Activated naive CD4-positive, alpha-beta T cell treated with anti-CD3 and anti-CD28 coated beads for 36 hours (primary cell): Measurements from ENCODE around the gene SDCBP2. TPM values are rescaled to one million over a fixed set of nuclear protein-coding genes. Genes with fewer than 3 reads are reported as not detected.

Experiments
- CTCF ChIA-PET: fragments of 350-600 bp; sonication (Branson Sonifier 250); formaldehyde crosslinking; loops from one replicate; lab custom pipeline; 2021; ENCODE audit warnings: antibody characterized with exemption; lab: Charles Lee
- DNase-seq: peaks from one replicate; pipeline ENCODE4 v3.0.0-alpha.2; 2020
- H3K27ac Mint-ChIP-seq: one replicate; pipeline ENCODE4 v1.8.0; 2021; ENCODE audit warnings: mild to moderate bottlenecking, mixed read lengths
- H3K27me3 Mint-ChIP-seq: one replicate; pipeline ENCODE4 v1.8.0; 2021; ENCODE audit warnings: low read depth, mixed read lengths
- H3K36me3 Mint-ChIP-seq: one replicate; pipeline ENCODE4 v1.8.0; 2021; ENCODE audit warnings: low read depth, mixed read lengths
- H3K4me1 Mint-ChIP-seq: one replicate; pipeline ENCODE4 v1.8.0; 2021; ENCODE audit warnings: low read depth, mixed read lengths
- H3K4me3 Mint-ChIP-seq: one replicate; pipeline ENCODE4 v1.8.0; 2021; ENCODE audit warnings: mild to moderate bottlenecking, moderate library complexity, mixed read lengths
- H3K9me3 Mint-ChIP-seq: one replicate; pipeline ENCODE4 v1.8.0; 2021; ENCODE audit warnings: mixed read lengths
- intact Hi-C: fragments of 100-400 bp; cut with micrococcal nuclease; formaldehyde crosslinking; loops from one replicate; pipeline ENCODE4 v1.15.1; 2023
- total RNA-seq, 2 experiments: library from RNA; stranded (reverse); gene quantifications; one replicate each; pipeline ENCODE4 v1.2.3, GENCODE V29; 2021

Gene SDCBP2, protein sequence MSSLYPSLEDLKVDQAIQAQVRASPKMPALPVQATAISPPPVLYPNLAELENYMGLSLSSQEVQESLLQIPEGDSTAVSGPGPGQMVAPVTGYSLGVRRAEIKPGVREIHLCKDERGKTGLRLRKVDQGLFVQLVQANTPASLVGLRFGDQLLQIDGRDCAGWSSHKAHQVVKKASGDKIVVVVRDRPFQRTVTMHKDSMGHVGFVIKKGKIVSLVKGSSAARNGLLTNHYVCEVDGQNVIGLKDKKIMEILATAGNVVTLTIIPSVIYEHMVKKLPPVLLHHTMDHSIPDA
- total RNA-seq, result 1 to 10 TPM; 5.5 to 5.8 TPM

GRCh38 chr20:1328680-1329330 is at the start of gene SDCBP2:
TSS of gene SDCBP2 (minus strand) at chr20:1329139. CDS start at chr20:1320416, 8,723 bp downstream.
- intact Hi-C loops, result no loop called here
- Mint-ChIP-seq H3K9me3 (no peaks in the 10 kb centered on the region), H3K27ac (peak within 1 kb of the TSS; percentile 91), H3K4me3 (peak within 1 kb of the TSS; percentile 2), H3K4me1 (peaks cover 49% of the 10 kb centered on the region), H3K27me3 (no peaks in the 10 kb centered on the region), H3K36me3 (peaks cover 13% of the 10 kb centered on the region)
- DNase-seq, result no peak
- CTCF ChIA-PET, result interaction anchor here (0.7 kb wide), 1 partner anchor 181 kb away, joined by 3 read pairs; no protein-coding TSS in a partner anchor

DNA sequence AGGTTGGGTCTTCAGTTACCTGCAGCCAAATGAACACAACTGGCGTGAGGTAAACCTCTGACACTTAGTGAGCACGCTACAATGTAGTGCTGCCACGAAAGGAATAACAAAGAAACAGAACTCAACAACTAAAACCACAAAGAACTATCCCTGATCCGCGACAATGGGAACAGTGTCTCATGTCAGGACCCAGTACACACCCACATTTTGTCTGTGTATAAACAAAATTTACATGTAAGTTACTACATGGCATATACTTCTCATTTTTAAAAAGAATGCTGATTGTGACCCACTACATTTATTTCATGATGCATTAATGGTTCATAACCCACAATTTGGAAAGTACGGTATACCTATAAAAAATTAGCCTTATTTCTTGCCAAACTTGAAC is 49.8 kb upstream of the SDCBP2 start:
- no peak overlapping the region for H3K27ac Mint-ChIP-seq
- intact Hi-C loops, result no loop called here

GRCh38 chr20:1377984-1378734 is 49.2 kb upstream of the SDCBP2 start:
- Mint-ChIP-seq H3K27me3 (no peaks in the 10 kb centered on the region), H3K27ac (peak overlapping the region; percentile 89), H3K4me3 (no peak overlapping the region), H3K9me3 (no peaks in the 10 kb centered on the region), H3K36me3 (peaks cover 27% of the 10 kb centered on the region), H3K4me1 (peaks cover 81% of the 10 kb centered on the region)
- CTCF ChIA-PET, result interaction anchor here (0.7 to 1.2 kb wide), 3 partner anchors 9 to 19 kb away, joined by 3 to 4 read pairs (median 3); no protein-coding TSS in a partner anchor
- intact Hi-C loops, result loop anchor here (1.0 to 2.0 kb wide), 3 partner anchors 10 to 53 kb away; no protein-coding TSS in a partner anchor
- DNase-seq, result peak; percentile 48

More for the DNA sequence above, 49.8 kb upstream of the SDCBP2 start:
- DNase-seq, result no peak
- CTCF ChIA-PET, result no interaction called here
- peaks cover 21% of the 10 kb centered on the region for H3K36me3 Mint-ChIP-seq
- H3K4me1 Mint-ChIP-seq, result peaks cover 83% of the 10 kb centered on the region
- no peaks in the 10 kb centered on the region for H3K9me3 Mint-ChIP-seq
- no peak overlapping the region for H3K4me3 Mint-ChIP-seq
- H3K27me3 Mint-ChIP-seq, result no peaks in the 10 kb centered on the region

DNA sequence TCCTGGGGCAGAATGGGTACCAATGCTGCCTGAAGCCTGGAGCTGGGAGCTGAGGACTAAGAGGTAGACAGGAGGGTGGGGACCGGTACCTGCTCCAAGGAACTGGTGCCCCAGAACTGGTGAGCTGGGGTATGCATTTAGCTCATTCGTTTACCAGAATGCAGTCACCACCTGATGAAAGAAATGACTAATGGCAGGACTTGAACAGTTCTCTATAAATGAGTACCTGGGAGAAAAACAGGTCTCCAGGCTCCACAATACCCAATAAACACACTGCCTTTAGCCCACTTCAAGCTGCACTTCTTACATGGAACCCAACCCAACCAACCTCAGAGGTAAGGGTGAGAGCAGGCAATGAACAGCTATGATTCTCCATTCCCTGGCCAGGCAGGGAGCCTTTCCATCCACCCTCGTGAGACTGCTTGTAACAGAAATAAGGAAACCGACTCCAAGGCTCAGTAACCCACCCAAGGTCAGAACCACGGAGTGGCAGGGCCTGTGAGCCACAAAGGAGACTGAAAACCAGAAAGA is 48.5 kb upstream of the SDCBP2 start:
- no peaks in the 10 kb centered on the region for H3K9me3 Mint-ChIP-seq
- DNase-seq, result peak; percentile 60
- H3K4me1 Mint-ChIP-seq, result peaks cover 77% of the 10 kb centered on the region
- peak overlapping the region; percentile 53 for H3K4me3 Mint-ChIP-seq
- H3K27ac Mint-ChIP-seq, result peak overlapping the region; percentile 89
- CTCF ChIA-PET, result interaction anchor here (0.7 to 1.5 kb wide), 6 partner anchors 8 to 18 kb away, joined by 3 to 4 read pairs (median 3); no protein-coding TSS in a partner anchor
- peaks cover 30% of the 10 kb centered on the region for H3K36me3 Mint-ChIP-seq
- no peaks in the 10 kb centered on the region for H3K27me3 Mint-ChIP-seq
- intact Hi-C loops, result loop anchor here (1.0 to 2.0 kb wide), 3 partner anchors 11 to 52 kb away; no protein-coding TSS in a partner anchor

DNA sequence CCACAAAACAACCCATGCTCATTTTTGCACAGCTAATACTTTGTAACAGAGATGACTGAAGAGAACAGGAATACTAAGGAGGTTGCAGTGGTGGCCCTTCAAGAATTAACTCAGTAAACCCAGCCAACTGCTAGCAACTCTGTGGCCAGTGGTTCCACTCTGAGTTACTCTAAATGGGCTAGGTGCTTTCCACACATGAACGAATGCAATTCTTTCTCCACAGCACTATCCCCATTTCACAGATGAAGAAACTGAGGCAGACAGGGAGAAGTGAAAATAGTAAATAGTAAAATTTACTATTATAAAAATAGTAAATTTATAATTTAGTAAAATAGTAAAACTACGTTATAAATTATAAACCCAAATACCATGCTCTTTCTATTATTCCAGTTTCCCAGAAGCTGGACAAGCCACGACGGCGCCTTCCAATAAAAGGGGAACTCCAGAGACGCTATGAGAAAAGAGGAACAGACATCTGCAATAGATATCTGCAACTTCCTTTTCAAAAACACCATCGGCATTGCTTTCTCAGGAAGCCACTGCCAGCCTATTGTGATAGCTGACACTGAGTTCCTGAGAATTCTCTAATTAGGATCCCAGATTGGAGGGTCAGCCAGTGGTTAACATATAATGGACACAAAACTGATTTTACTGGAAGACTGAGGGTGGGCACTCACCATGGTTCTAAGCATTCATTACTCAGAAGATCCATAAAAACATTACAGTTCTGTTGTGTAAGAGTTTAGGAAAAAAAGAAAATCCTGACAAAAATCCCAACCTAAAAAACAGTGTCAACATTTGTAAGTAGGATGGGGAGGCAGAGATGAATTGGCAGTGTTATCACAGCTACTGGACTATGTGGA is 47.7 kb upstream of the SDCBP2 start:
- Mint-ChIP-seq H3K4me3 (peak overlapping the region; percentile 53), H3K9me3 (no peaks in the 10 kb centered on the region), H3K4me1 (peaks cover 69% of the 10 kb centered on the region), H3K27ac (peak overlapping the region; percentile 89), H3K36me3 (peaks cover 29% of the 10 kb centered on the region), H3K27me3 (no peaks in the 10 kb centered on the region)
- DNase-seq, result no peak
- CTCF ChIA-PET, result interaction anchor here (0.7 to 1.5 kb wide), 7 partner anchors 11 to 62 kb away, joined by 3 to 4 read pairs (median 3); no protein-coding TSS in a partner anchor
- intact Hi-C loops, result loop anchor here (1.0 to 2.0 kb wide), 3 partner anchors 12 to 51 kb away; no protein-coding TSS in a partner anchor

DNA sequence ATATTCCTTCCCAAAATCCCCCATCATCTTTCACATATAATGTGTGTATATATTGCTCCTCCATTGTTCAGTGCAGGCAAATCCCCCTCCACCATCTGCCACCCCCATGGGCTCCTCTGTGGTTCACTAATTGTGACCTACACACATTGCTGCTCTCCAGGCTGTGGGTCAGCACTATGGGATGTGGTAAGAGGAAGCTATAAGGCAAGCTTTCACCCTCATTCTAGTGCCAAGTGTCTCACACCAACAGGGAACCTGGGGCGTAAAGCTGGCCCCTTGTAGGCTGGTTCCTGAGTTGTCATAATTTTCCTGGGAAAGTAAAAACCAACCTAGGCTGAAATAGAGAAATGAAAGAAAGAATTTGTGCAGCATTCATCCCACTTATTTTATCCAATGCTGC is 47.1 kb upstream of the SDCBP2 start:
- Mint-ChIP-seq H3K27me3 (no peaks in the 10 kb centered on the region), H3K4me1 (peaks cover 67% of the 10 kb centered on the region), H3K36me3 (peaks cover 34% of the 10 kb centered on the region), H3K27ac (peak overlapping the region; percentile 57), H3K9me3 (no peaks in the 10 kb centered on the region), H3K4me3 (no peak overlapping the region)
- DNase-seq, result no peak
- intact Hi-C loops, result loop anchor here (2.0 kb wide), 1 partner anchor 19 kb away; no protein-coding TSS in a partner anchor
- CTCF ChIA-PET, result interaction anchor here (0.7 to 1.2 kb wide), 3 partner anchors 16 to 62 kb away, joined by 3 read pairs; no protein-coding TSS in a partner anchor

GRCh38 chr20:1375515-1375914 is 46.6 kb upstream of the SDCBP2 start:
- Mint-ChIP-seq H3K36me3 (peaks cover 35% of the 10 kb centered on the region), H3K4me3 (no peak overlapping the region), H3K27ac (peak overlapping the region; percentile 34), H3K27me3 (no peaks in the 10 kb centered on the region), H3K4me1 (peaks cover 63% of the 10 kb centered on the region), H3K9me3 (no peaks in the 10 kb centered on the region)
- intact Hi-C loops, result no loop called here
- no peak for DNase-seq
- CTCF ChIA-PET, result no interaction called here

DNA sequence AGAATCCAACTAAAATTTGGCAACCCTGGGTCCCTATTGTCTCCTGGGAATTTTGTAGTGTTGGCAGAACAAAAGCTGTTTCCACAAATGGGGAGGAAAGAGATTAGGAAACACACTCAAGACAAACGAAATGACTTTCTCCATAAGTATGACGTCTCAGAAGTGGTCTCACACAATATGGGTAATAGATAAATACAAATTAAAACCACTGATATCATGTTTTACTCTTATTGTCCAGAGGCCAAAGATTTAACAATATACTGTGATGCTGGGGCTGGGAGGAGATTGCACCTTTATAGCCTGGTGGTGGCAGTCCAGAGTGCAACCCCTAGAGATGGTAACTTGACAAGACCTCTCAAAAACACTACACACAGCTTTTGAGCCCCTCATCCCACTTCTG is 45.3 kb upstream of the SDCBP2 start:
- CTCF ChIA-PET, result no interaction called here
- Mint-ChIP-seq H3K9me3 (no peaks in the 10 kb centered on the region), H3K27me3 (no peaks in the 10 kb centered on the region), H3K36me3 (peaks cover 39% of the 10 kb centered on the region), H3K4me3 (no peak overlapping the region), H3K27ac (peak overlapping the region; percentile 13), H3K4me1 (peaks cover 54% of the 10 kb centered on the region)
- DNase-seq, result no peak
- intact Hi-C loops, result no loop called here

GRCh38 chr20:1373614-1374013 is 44.7 kb upstream of the SDCBP2 start:
- peak overlapping the region; percentile 13 for H3K27ac Mint-ChIP-seq
- H3K4me3 Mint-ChIP-seq, result no peak overlapping the region
- DNase-seq, result no peak
- H3K9me3 Mint-ChIP-seq, result no peaks in the 10 kb centered on the region
- peaks cover 51% of the 10 kb centered on the region for H3K4me1 Mint-ChIP-seq
- intact Hi-C loops, result no loop called here
- H3K27me3 Mint-ChIP-seq, result no peaks in the 10 kb centered on the region
- H3K36me3 Mint-ChIP-seq, result peaks cover 43% of the 10 kb centered on the region
- CTCF ChIA-PET, result no interaction called here

GRCh38 chr20:1373036-1373435 is 44.1 kb upstream of the SDCBP2 start:
- H3K4me1 Mint-ChIP-seq, result peaks cover 48% of the 10 kb centered on the region
- H3K9me3 Mint-ChIP-seq, result no peaks in the 10 kb centered on the region
- H3K36me3 Mint-ChIP-seq, result peaks cover 45% of the 10 kb centered on the region
- DNase-seq, result no peak
- H3K27ac Mint-ChIP-seq, result no peak overlapping the region
- H3K4me3 Mint-ChIP-seq, result no peak overlapping the region
- no peaks in the 10 kb centered on the region for H3K27me3 Mint-ChIP-seq
- intact Hi-C loops, result no loop called here
- CTCF ChIA-PET, result no interaction called here
